Measurements from ENCODE around the gene BCAR1.

The BCAR1 gene

GRCh38 chr16:75238853-75239541 lies 12.4 kb downstream of the BCAR1 start:
- no peak for DNase-seq (ENCODE audit: low read depth)

DNA sequence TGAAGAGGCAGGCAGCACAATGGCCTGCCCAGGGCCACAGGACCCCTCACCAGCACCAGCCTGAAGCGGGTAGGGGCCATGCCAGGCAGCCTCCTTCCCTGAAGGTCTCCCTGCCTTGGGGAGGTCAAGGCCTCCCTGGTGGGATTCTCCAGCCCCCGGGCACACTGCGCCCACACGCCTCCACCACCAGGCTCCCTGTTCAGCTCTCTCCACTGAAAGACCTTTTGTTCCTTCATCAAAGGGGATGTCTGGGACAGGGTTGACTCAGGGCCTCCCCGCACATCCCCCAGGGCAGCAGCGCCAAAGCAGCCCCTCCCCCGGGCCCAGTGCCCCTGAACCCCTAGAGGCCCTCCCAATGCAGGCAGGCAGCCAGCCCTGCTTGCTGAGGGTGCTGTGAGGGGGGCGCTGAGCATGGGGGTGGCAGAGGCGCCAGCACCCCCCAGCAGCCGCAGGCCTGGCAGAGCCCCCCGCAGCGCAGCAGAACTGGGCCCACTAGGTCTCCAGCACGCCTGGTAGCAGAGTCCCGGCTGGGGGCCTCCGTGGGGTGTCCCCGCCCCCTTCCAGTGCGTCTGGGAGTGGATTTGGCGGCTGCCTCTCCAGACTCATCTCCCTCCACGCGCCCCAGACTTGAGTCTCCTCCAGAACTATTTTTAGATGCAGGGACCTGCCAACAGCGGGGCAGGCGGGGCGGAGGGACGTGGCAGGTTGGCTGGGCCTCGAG lies 13.1 kb downstream of the BCAR1 start:
- DNase-seq (ENCODE audit: low read depth), result no peak

- DNase-seq (ENCODE audit: low read depth), result no peak
Measured at GRCh38 chr16:75237398-75238131, 13.9 kb downstream of the BCAR1 start.

- no peak for DNase-seq (ENCODE audit: low read depth)
Measured at GRCh38 chr16:75236736-75237397, 14.6 kb downstream of the BCAR1 start.

DNA sequence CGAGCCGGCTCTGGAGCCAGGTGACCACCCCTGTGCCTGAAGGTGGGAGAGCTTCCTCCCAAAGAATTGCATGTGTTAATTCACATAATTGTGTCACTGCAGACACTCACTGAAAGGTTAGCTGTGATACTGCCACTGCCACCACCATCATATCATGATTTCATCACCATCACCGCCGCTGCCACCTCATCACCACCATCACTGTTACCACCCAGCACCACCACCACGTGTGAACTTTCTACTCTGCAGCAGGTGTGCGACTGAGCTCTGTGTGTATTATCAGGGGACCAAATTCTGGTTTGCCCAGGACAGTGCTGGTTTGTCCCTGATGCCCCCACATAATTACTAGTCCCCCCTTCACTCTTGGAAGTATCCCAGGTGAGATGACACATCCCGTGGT lies 15.2 kb downstream of the BCAR1 start:
- no peak for DNase-seq (ENCODE audit: low read depth)

- no peak for DNase-seq (ENCODE audit: low read depth)
Measured at GRCh38 chr16:75235721-75236193, 15.7 kb downstream of the BCAR1 start.

- no peak for DNase-seq (ENCODE audit: low read depth)
Measured at GRCh38 chr16:75234856-75235696, 16.3 kb downstream of the BCAR1 start.

DNA sequence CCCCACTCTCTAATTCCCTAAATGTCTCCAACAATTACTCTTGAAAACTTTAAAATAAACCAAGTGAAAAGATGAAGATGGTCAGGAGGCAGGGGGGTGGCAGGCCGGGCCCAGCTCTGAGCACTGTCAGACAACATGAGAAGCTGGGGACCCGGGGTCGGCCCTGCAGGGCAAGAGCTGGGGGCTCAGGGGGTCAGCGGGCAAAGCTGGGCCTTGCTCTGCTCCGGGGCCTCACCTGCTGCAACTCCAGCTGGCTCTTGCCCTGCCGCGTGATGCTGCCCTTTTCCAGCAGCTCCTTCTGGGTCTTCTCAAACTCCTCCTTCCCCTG lies 17.8 kb downstream of the BCAR1 start:
- DNase-seq (ENCODE audit: low read depth), result no peak

GRCh38 chr16:75231570-75231969 lies 19.9 kb downstream of the BCAR1 start:
- DNase-seq (ENCODE audit: low read depth), result no peak

DNA sequence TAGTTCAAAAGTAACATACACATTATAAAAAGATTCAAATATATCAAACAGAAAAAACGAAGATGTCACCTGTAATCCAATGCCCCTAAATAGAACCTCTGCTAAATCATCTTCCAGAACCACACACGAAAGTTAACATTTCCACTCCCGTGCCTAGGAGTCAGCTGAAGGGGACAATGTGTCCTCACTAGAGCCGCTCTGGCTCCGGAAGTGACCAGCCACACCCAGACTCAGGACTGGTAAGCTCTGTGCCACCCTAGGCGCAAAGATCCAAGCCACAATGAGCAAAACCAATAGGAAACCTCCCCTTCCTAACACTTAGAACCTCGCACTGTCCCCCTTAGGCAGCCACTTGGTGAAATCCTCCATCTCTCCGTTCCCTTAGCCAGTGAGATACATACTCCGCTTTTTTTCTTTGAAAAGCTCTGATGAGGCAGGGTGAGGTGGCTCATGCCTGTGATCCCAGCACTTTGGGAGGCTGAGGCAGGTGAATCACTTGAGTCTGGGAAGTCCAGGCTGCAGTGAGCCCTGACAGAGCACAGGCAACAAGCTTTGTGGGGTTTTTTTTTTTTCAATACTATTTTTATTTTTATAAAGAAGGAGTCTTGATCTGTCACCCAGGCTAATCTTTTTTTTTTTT lies 20.8 kb downstream of the BCAR1 start:
- DNase-seq (ENCODE audit: low read depth), result no peak

DNA sequence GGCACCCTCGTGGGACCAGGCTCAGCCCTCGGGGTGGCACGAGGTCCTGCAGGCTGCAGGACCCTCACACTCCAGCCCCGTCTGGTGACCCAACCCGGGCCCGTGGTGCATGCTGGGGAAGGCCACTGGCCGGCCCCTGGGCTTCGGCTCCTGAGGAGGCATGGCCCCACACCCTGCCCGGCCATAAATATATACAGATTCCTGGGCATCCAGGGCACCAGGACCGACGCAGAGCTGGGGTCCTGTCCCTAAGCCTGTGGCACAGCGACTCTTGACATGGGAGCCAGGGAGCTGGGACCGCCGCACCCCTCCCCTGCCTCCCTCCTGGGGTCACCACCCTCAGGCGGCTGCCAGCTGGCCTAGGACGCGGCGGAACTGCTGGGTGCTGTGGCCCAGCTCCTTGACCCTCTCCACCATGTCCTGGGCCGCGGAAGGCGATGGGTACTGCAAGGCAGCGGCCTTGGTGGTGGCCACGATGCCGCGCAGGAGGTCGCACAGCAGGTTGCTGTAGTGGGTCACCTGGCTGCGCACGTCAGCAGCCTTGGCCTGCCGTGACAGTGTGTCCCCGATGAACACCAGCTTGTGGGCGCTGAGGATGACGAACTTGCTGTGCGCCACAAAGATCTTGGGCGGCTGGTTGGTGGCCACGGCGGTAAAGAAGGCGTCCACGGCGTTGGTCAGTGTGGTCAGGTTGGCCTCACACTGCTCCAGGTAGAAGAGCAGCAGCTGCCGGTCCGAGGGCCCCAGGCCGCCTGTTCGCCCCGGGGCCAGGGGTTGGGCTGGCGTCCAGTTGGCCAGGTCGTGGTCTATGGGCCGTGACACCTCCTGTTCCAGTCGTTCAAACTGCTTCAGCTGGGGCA lies 22.0 kb downstream of the BCAR1 start:
- DNase-seq (ENCODE audit: low read depth), result no peak

DNA sequence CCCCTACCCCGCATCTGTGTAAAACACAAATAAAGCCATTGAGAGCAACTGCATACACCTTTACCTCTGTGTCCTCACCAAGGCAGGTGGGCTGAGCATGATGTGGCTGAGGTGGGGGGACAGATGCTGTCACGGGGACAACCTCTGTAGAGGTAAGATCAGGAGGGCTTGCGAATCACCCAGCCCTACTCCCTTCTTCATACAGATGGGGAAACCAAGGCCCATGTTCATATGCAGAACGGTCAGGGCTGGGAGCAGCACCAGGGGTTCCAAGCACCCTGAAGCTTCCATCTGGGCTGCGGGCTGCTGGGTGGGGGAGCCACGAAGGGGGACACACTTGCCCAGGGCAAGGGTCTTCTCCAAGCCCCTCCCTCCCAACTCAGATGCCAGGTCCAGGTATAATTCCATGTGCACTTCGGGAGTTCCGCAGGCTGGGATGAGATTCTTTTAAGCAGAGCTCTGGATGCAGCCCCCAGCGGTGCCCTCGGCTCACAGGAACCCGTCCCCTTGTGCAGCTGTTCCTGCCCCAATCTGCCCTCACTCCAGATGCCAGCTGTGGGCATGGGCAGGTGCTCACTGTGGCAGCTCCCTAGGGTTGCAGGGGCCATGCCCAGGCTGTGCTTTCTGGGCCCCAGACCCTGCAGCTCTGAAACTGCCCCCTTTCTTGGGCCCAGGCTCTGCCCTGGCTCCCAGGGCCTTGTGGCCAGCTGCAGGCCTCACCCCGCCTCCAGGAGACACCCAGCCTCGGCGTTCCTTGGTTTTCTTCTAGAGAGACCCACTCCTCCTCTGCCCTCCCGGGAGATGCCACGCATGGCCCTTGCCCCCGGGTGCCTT lies 23.1 kb downstream of the BCAR1 start:
- DNase-seq (ENCODE audit: low read depth), result no peak

GRCh38 chr16:75227361-75228142 lies 23.9 kb downstream of the BCAR1 start:
- DNase-seq (ENCODE audit: low read depth), result no peak

GRCh38 chr16:75226550-75227360 lies 24.7 kb downstream of the BCAR1 start:
- no peak for DNase-seq (ENCODE audit: low read depth)

DNA sequence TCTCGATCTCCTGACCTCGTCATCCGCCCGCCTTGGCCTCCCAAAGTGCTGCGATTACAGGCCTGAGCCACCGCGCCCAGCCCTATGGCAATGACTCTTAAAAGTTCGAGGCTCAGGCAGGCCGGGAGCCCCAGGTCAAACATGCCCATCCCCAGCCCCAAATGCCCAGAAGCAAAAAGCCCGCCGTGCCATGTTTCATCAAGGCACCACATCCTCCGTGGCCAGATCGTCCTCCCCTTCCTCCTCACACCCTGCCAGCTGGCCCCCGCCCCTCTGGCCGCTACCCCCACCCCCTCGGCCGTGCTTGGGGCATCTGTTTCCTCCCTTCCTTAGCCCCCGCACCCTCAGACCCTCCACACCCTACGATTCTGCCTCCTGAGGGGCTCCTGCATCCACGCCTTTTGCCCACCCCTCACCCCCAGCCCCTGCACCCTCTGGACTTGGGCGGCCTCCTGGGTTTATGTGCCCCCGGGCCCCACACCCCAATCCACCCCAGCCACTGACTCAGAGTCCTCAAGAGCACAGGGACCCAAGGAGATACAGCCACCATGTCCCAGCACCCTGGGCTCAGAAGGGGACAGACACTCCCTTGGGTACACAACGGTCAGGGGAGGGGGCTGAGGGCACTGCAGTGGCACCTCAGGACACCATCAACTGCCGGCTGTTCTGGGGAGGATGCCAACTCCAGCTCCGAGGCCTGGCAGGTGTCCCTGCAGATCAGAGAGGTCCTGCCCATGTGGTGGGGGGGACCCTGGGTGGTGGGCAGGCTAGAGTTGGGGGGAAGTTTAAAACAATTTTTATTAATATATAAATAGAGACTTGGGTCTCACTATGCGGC lies 25.5 kb downstream of the BCAR1 start:
- DNase-seq (ENCODE audit: low read depth), result no peak

- no peak for DNase-seq (ENCODE audit: low read depth)
Measured at GRCh38 chr16:75225092-75225491, 26.3 kb downstream of the BCAR1 start.
